ENCODE measurements around the gene STK32C. TPM values are rescaled to one million over a fixed set of nuclear protein-coding genes. Genes with fewer than 3 reads are reported as not detected.

Gene STK32C
- total RNA-seq, 2 donors from 2014 or later: 8.4 to 9.9 TPM

DNA sequence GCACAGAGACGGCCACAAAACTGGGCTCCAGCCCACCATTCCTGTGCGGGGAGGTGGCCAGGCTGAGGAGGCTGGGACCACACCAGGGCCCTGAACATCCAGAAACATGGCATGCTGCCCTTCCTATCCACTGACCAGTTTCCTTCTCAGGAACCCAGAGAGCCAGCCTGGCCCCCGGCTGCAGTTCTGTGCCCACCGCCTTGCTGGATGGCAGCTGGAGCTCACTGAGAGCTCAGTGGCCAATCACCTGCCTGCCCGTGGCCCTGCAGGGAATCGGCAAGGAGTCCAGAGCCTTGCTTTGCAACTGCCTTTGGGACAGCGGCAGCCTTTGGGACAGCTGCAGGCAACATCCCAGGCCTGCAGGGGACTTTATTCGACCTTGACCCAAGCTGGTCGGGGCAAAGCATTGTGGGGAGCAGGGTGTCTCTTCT is 30.4 kb downstream of the STK32C start:
- no peak overlapping the region for H3K27ac ChIP-seq (ENCODE audit: low read depth, low read length)
- 82 to 83% methylated on average over 8 to 9 of the region's 9 CpGs for WGBS, 2 experiments (ENCODE audit: insufficient coverage in 1 of 2, insufficient read length in 1 of 2)
- no peak overlapping the region for H3K4me3 ChIP-seq (ENCODE audit: low read length)
- no peaks in the 10 kb centered on the region for H3K4me1 Mint-ChIP-seq
- H3K9ac ChIP-seq (ENCODE audit: extremely low read depth, low read length, poor library complexity, severe bottlenecking): no peak overlapping the region
- no peak for DNase-seq
- H3K27ac Mint-ChIP-seq: no peak overlapping the region
- TF ChIP-seq, protein P1, sequence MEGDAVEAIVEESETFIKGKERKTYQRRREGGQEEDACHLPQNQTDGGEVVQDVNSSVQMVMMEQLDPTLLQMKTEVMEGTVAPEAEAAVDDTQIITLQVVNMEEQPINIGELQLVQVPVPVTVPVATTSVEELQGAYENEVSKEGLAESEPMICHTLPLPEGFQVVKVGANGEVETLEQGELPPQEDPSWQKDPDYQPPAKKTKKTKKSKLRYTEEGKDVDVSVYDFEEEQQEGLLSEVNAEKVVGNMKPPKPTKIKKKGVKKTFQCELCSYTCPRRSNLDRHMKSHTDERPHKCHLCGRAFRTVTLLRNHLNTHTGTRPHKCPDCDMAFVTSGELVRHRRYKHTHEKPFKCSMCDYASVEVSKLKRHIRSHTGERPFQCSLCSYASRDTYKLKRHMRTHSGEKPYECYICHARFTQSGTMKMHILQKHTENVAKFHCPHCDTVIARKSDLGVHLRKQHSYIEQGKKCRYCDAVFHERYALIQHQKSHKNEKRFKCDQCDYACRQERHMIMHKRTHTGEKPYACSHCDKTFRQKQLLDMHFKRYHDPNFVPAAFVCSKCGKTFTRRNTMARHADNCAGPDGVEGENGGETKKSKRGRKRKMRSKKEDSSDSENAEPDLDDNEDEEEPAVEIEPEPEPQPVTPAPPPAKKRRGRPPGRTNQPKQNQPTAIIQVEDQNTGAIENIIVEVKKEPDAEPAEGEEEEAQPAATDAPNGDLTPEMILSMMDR (conservative IDR thresholded peaks at IDR 0.05): peak; percentile 17
- no peaks in the 10 kb centered on the region for H3K36me3 Mint-ChIP-seq (ENCODE audit: low read depth)
- H3K27me3 ChIP-seq (ENCODE audit: control insufficient read depth, insufficient read depth, low read length, poor library complexity, severe bottlenecking): no peaks in the 10 kb centered on the region
- H3K9me3 ChIP-seq (ENCODE audit: control insufficient read depth, low read length): no peaks in the 10 kb centered on the region
- H3K36me3 ChIP-seq (ENCODE audit: control insufficient read depth, insufficient read depth, low read length): no peaks in the 10 kb centered on the region
- no peaks in the 10 kb centered on the region for H3K4me1 ChIP-seq (ENCODE audit: control insufficient read depth, insufficient read depth, low read length)
- no peak overlapping the region for H3K4me3 Mint-ChIP-seq
- no peaks in the 10 kb centered on the region for H3K27me3 Mint-ChIP-seq (ENCODE audit: insufficient read depth)
- no peaks in the 10 kb centered on the region for H3K9me3 Mint-ChIP-seq

DNA sequence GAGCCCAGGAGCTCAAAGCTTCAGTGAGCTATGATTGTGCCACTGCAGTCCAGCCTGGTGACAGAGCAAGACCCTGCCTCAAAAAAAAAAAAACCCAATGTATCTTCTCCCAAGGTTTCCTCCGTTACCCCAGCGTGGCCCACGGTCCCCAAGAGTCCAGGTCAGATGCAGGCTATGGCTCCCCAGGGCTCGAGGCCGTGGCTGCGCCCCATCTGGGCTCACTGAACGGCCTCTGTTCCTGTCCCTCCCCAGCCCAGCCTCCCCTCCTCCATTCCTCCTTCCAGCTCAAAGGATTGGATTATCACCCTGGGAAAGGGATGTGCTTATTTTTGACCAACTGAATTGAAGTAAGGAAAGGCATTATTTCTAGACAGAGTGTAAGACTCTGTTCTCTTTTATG is 31.0 kb downstream of the STK32C start:
- H3K9me3 ChIP-seq (ENCODE audit: control insufficient read depth, low read length): no peaks in the 10 kb centered on the region
- no peaks in the 10 kb centered on the region for H3K4me1 ChIP-seq (ENCODE audit: control insufficient read depth, insufficient read depth, low read length)
- H3K27ac Mint-ChIP-seq: no peak overlapping the region
- H3K9me3 Mint-ChIP-seq: no peaks in the 10 kb centered on the region
- H3K4me3 Mint-ChIP-seq: no peak overlapping the region
- WGBS, 2 experiments (ENCODE audit: insufficient coverage in 1 of 2, insufficient read length in 1 of 2): 79 to 83% methylated on average over 5 to 7 of the region's 7 CpGs
- H3K27ac ChIP-seq (ENCODE audit: low read depth, low read length): no peak overlapping the region
- H3K4me3 ChIP-seq (ENCODE audit: low read length): no peak overlapping the region
- H3K9ac ChIP-seq (ENCODE audit: extremely low read depth, low read length, poor library complexity, severe bottlenecking): no peak overlapping the region
- H3K36me3 ChIP-seq (ENCODE audit: control insufficient read depth, insufficient read depth, low read length): no peaks in the 10 kb centered on the region
- no peaks in the 10 kb centered on the region for H3K36me3 Mint-ChIP-seq (ENCODE audit: low read depth)
- H3K27me3 Mint-ChIP-seq (ENCODE audit: insufficient read depth): no peaks in the 10 kb centered on the region
- TF ChIP-seq, protein P1 (conservative IDR thresholded peaks at IDR 0.05): no peak
- DNase-seq: no peak
- H3K4me1 Mint-ChIP-seq: no peaks in the 10 kb centered on the region
- no peaks in the 10 kb centered on the region for H3K27me3 ChIP-seq (ENCODE audit: control insufficient read depth, insufficient read depth, low read length, poor library complexity, severe bottlenecking)

DNA sequence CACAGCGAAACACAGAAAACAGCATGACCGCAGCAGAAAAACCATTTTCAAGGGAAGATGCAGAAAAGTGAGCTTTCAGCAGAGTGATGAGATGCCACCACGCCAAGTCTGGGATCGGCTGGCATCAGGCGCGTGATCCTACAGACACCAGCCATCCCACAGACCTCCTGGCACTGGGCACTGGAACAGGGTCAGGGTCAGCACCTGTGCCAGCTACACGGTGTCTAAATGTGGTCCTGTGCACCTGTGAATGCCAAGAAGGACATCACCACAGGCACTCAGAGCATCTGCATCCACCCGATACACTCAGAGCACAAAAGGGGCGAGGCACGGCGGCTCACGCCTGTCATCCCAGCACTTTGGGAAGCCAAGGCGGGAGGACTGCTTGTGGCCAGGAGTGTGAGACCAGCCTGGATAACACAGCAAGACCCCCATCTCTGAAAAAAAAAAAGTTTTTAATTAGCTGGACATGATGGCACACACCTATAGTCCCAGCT is 31.5 kb downstream of the STK32C start:
- H3K27me3 Mint-ChIP-seq (ENCODE audit: insufficient read depth): no peaks in the 10 kb centered on the region
- TF ChIP-seq, protein P1 (conservative IDR thresholded peaks at IDR 0.05): no peak
- H3K27ac ChIP-seq (ENCODE audit: low read depth, low read length): no peak overlapping the region
- no peak overlapping the region for H3K4me3 ChIP-seq (ENCODE audit: low read length)
- no peak overlapping the region for H3K4me3 Mint-ChIP-seq
- no peak for DNase-seq
- H3K27me3 ChIP-seq (ENCODE audit: control insufficient read depth, insufficient read depth, low read length, poor library complexity, severe bottlenecking): no peaks in the 10 kb centered on the region
- H3K9me3 Mint-ChIP-seq: no peaks in the 10 kb centered on the region
- no peak overlapping the region for H3K9ac ChIP-seq (ENCODE audit: extremely low read depth, low read length, poor library complexity, severe bottlenecking)
- WGBS, 2 experiments (ENCODE audit: insufficient coverage in 1 of 2, insufficient read length in 1 of 2): 91 to 93% methylated on average over 10 to 13 of the region's 13 CpGs
- H3K4me1 Mint-ChIP-seq: no peaks in the 10 kb centered on the region
- no peaks in the 10 kb centered on the region for H3K36me3 Mint-ChIP-seq (ENCODE audit: low read depth)
- no peaks in the 10 kb centered on the region for H3K4me1 ChIP-seq (ENCODE audit: control insufficient read depth, insufficient read depth, low read length)
- no peaks in the 10 kb centered on the region for H3K9me3 ChIP-seq (ENCODE audit: control insufficient read depth, low read length)
- H3K27ac Mint-ChIP-seq: no peak overlapping the region
- H3K36me3 ChIP-seq (ENCODE audit: control insufficient read depth, insufficient read depth, low read length): no peaks in the 10 kb centered on the region

Data from endodermal cell (in vitro differentiated cells).